Nephron (organoid): ENCODE data around the gene DCAF6.
A peak's percentile ranks its signal among the peaks of the same experiment; 100 is the strongest.
"Not testable (repeated sequence)": the region's sequence is repeated elsewhere in the genome, so short reads cannot be mapped to it uniquely, and the experiment has no call there.

ENCODE experiments used
- H3K27ac Mint-ChIP-seq, 3 experiments: 2 replicates each; pipeline ENCODE4 v1.8.0; 2020; ENCODE audit warnings: mixed read lengths in 3 of 3, mild to moderate bottlenecking in 2 of 3, moderate library complexity in 1 of 3
- H3K27me3 Mint-ChIP-seq: 2 replicates; pipeline ENCODE4 v1.8.0; 2021; ENCODE audit warnings: low read depth, mild to moderate bottlenecking, moderate library complexity, mixed read lengths
- H3K36me3 Mint-ChIP-seq: 2 replicates; pipeline ENCODE4 v1.8.0; 2020; ENCODE audit warnings: low read depth, mixed read lengths
- H3K4me1 Mint-ChIP-seq: 2 replicates; pipeline ENCODE4 v1.8.0; 2020; ENCODE audit warnings: mixed read lengths
- H3K4me3 Mint-ChIP-seq, 3 experiments: 2 replicates each; pipeline ENCODE4 v1.8.0; 2020; ENCODE audit warnings: mild to moderate bottlenecking in 3 of 3, mixed read lengths in 3 of 3, moderate library complexity in 2 of 3
- H3K9me3 Mint-ChIP-seq: 2 replicates; pipeline ENCODE4 v1.8.0; 2020; ENCODE audit warnings: mixed read lengths
- TF ChIP-seq, protein P1 (sequence below), 3 experiments: fragments of 200-600 bp; sonication (generic); IDR thresholded peaks; one replicate each; pipeline ENCODE4 v1.5.0; 2021; ENCODE audit warnings: antibody characterized with exemption in 3 of 3; ENCODE audit not compliant: unreplicated experiment in 3 of 3

The DCAF6 gene

GRCh38 chr1:167924543-167925231, 11.8 kb upstream of the DCAF6 start:
- TF ChIP-seq, protein P1, sequence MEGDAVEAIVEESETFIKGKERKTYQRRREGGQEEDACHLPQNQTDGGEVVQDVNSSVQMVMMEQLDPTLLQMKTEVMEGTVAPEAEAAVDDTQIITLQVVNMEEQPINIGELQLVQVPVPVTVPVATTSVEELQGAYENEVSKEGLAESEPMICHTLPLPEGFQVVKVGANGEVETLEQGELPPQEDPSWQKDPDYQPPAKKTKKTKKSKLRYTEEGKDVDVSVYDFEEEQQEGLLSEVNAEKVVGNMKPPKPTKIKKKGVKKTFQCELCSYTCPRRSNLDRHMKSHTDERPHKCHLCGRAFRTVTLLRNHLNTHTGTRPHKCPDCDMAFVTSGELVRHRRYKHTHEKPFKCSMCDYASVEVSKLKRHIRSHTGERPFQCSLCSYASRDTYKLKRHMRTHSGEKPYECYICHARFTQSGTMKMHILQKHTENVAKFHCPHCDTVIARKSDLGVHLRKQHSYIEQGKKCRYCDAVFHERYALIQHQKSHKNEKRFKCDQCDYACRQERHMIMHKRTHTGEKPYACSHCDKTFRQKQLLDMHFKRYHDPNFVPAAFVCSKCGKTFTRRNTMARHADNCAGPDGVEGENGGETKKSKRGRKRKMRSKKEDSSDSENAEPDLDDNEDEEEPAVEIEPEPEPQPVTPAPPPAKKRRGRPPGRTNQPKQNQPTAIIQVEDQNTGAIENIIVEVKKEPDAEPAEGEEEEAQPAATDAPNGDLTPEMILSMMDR (IDR thresholded peaks at IDR 0.05; ENCODE audit: unreplicated experiment in 3 of 3) = no peak
- Mint-ChIP-seq H3K27ac (peak overlapping the region; percentile 55 to 78 (median 69)), H3K36me3 (peaks cover 7% of the 10 kb centered on the region), H3K9me3 (no peaks in the 10 kb centered on the region), H3K4me3 (no peak overlapping the region), H3K4me1 (peaks cover 19% of the 10 kb centered on the region), H3K27me3 (no peaks in the 10 kb centered on the region)

DNA sequence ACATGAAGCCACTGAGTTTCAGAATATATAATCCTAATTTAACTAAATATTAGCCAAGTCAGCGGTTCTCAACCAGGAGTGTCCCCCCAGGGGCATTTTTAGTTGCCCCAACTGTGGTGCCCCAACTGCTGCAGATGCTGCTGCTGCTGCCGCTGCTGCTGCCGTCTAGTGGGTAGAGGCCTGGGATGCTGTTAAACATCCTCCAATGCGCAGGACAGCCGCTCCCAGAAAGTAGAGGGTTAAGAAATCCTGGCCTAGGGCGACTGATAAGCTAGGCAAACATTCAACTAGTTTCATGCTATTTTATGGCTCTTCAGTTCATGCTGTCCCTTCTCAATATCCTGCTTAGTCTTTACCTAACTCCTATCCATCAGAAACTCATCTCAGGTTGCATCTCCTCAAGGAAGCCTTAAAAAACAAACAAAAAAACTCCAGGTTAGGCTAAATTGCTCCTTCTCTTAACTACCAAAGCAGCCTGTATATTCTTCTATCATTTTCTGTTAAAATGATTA, 9.9 kb upstream of the DCAF6 start:
- Mint-ChIP-seq H3K9me3 (no peaks in the 10 kb centered on the region), H3K27me3 (no peaks in the 10 kb centered on the region), H3K4me3 (peak overlapping the region in 2 of 3 experiments; percentile 7), H3K27ac (peak overlapping the region; percentile 89 to 95 (median 89)), H3K4me1 (peaks cover 22% of the 10 kb centered on the region), H3K36me3 (peaks cover 4% of the 10 kb centered on the region)
- TF ChIP-seq, protein P1 (IDR thresholded peaks at IDR 0.05; ENCODE audit: unreplicated experiment in 3 of 3) = no peak

DNA sequence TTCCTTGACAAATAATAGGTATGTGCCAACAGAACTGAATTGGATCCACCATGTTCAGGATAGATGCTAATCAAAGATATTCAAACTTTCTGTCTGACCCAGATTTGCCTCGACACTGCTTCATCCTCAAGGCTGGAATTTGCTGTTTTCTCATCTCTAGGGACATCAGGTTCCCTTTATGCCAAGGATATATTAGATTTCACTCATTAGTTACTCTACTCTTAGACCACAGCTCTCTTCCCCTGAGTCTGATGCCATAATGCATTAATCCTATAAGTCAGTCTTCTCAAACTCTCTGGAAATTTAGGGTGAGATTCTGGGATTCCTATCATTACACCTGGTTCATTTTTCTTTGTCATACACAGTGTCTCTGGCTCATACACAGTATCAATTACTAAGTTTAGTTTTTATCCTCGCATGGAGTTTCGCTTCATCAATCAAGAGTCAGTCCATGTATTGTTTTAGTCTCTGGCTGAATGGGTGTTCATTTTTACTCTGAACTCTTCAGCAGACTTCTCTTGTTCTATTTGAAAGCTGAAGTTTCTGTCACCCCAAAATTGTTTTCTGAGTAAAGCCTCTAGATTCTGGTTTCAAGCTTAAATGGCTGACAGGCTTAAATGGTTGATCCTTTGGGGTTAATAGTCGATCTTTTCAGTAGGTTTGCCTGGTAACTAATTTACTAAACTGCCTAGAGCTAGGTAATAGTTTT, 9.3 kb upstream of the DCAF6 start:
- Mint-ChIP-seq H3K27ac (peak overlapping the region; percentile 89 to 95 (median 89)), H3K4me1 (peaks cover 22% of the 10 kb centered on the region), H3K9me3 (no peaks in the 10 kb centered on the region), H3K36me3 (peaks cover 4% of the 10 kb centered on the region), H3K4me3 (peak overlapping the region; percentile 16 to 67 (median 67)), H3K27me3 (no peaks in the 10 kb centered on the region)
- TF ChIP-seq, protein P1 (IDR thresholded peaks at IDR 0.05; ENCODE audit: unreplicated experiment in 3 of 3) = no peak

DNA sequence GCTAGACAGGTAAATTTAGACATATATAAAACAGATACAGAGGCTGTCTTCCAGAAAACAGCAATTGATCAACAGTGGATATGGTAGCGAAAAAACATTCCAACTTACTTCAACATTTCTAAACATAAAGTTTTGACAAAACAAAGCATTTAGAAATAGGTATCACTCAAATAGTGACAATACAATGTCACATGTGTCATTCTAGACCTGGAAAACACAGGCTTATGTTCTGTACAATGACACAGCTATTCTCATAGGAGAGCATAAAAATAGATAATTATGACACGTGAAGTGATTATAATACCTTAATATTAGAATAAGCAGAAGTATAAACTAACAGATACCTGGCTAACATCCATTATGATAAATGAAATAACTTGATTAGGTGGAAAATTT, 8.0 kb upstream of the DCAF6 start:
- H3K4me1 Mint-ChIP-seq = peaks cover 26% of the 10 kb centered on the region
- peak overlapping the region in 1 of 3 experiments; percentile 95 for H3K27ac Mint-ChIP-seq
- no peaks in the 10 kb centered on the region for H3K9me3 Mint-ChIP-seq
- no peak overlapping the region for H3K4me3 Mint-ChIP-seq
- H3K27me3 Mint-ChIP-seq = no peaks in the 10 kb centered on the region
- no peaks in the 10 kb centered on the region for H3K36me3 Mint-ChIP-seq
- TF ChIP-seq, protein P1 (IDR thresholded peaks at IDR 0.05; ENCODE audit: unreplicated experiment in 3 of 3) = no peak

DNA sequence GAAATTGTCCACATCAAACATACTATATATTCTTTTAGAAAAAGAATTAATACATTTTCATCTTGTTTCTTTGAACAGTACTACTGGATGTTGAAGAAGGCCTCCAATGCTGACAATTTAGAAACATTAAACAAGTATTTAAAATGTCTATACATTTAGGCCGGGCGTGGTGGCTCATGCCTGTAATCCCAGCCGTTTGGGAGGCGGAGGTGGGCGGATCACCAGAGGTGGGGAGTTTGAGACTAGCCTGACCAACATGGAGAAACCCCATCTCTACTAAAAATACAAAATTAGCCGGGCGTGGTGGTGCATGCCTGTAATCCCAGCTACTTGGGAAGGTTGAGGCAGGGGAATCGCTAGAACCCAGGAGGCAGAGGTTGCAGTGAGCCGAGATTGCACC, 7.6 kb upstream of the DCAF6 start:
- not testable (repeated sequence) for H3K9me3 Mint-ChIP-seq, H3K36me3 Mint-ChIP-seq

DNA sequence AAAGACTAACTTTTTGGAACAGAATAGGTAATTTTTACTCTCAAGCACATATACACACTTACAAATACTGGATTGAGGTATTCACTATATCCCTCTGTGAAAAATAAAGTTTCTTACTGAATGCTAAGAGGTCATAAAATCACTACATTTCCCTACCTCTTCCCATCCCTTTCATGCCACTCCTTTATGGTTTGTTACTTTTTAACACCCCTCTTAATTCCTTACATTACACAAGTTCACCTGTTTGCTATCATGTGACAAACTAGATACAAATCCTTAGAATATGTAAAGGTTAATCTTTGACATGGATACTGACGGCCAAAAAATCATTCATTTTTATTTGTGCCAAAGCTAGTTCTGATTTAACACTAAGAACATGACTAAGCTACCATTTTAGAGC, 6.8 kb upstream of the DCAF6 start:
- Mint-ChIP-seq H3K4me3 (peak overlapping the region in 2 of 3 experiments; percentile 41 to 61), H3K9me3 (no peaks in the 10 kb centered on the region), H3K27ac (peak overlapping the region; percentile 67 to 95 (median 77)), H3K4me1 (peaks cover 38% of the 10 kb centered on the region), H3K27me3 (no peaks in the 10 kb centered on the region), H3K36me3 (peaks cover 3% of the 10 kb centered on the region)
- TF ChIP-seq, protein P1 (IDR thresholded peaks at IDR 0.05; ENCODE audit: unreplicated experiment in 3 of 3) = no peak

More for the DNA sequence above, 7.6 kb upstream of the DCAF6 start:
- Mint-ChIP-seq H3K4me1 (peaks cover 31% of the 10 kb centered on the region), H3K27ac (peak overlapping the region in 1 of 3 experiments; percentile 95), H3K4me3 (peak overlapping the region in 1 of 3 experiments; percentile 13)
- H3K27me3 Mint-ChIP-seq = not testable (repeated sequence)
